SH-SY5Y (cell line): ENCODE data around the gene ZDHHC5.

Experiments used
- GATA2 ChIP-seq: IDR thresholded peaks from 2 replicates; pipeline ENCODE4 v1.6.1; 2011; ENCODE audit warnings: mild to moderate bottlenecking, low read depth, low read length
- GATA3 ChIP-seq: IDR thresholded peaks from 2 replicates; pipeline ENCODE4 v1.6.1; 2011; ENCODE audit warnings: low read depth, mild to moderate bottlenecking, low read length, moderate library complexity

GRCh38 chr11:57656885-57657193, 11.1 kb upstream of the ZDHHC5 start:
- no peak for TF ChIP-seq GATA2
- TF ChIP-seq GATA3, result no peak
